NB4 (cell line): ENCODE data around the gene CEP135.

Experiments used
- CTCF ChIP-seq: IDR thresholded peaks from one replicate; pipeline ENCODE4 v1.5.1; 2012; ENCODE audit warnings: low read depth, low read length
- POLR2A ChIP-seq: IDR thresholded peaks from 2 replicates; pipeline ENCODE4 v1.6.1; 2011; ENCODE audit warnings: mild to moderate bottlenecking; ENCODE audit not compliant: insufficient read length; ENCODE audit errors: extremely low read depth

DNA sequence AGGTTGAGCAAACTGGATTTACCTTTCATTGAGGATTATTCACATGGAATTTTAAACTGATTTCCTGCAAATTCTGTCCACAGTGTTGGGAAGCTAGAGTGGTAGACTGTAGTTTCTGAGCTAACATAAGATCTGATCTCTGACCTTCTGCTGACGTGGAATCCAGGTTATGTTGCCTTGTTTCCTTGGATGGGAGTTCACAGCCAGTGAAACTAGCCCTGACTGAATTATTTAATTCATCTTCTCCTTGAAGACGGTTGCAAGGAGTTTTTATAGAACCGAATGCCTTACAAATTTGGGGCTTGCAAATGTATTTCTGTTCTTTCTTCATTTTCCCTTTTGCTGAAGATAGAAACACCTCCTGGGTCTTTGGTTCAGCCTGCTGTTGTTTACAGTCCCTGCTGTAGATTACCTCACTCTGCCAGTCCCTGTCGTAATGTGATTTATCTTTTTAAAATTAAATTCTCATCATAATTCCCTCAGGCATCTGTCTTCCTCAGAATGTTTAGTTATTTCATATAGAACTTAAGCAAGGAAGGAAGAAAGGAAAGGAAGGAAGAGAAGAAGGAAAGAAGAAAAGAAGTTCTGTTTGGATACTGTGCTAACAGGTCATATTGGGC is 113.9 kb downstream of the CEP135 start:
- TF ChIP-seq CTCF (no peak), POLR2A (no peak)
